Activated CD8-positive, alpha-beta memory T cell treated with anti-CD3 and anti-CD28 coated beads for 36 hours (primary cell): Measurements from ENCODE around the gene MTTP. TPM values are rescaled to one million over a fixed set of nuclear protein-coding genes. Genes with fewer than 3 reads are reported as not detected.

Experiments
- CTCF ChIA-PET: fragments of 350-600 bp; sonication (Branson Sonifier 250); formaldehyde crosslinking; loops from one replicate; lab custom pipeline; 2021; ENCODE audit warnings: antibody characterized with exemption; lab: Charles Lee
- POLR2A ChIA-PET: fragments of 350-600 bp; sonication (Branson Sonifier 250); formaldehyde crosslinking; loops from one replicate; lab custom pipeline; 2021; ENCODE audit warnings: antibody characterized with exemption; lab: Charles Lee
- total RNA-seq, 2 experiments: library from RNA; stranded (reverse); gene quantifications; one replicate each; pipeline ENCODE4 v1.2.3, GENCODE V29; 2021

Gene MTTP
- total RNA-seq, 2 experiments from 2014 or later, result not detected

GRCh38 chr4:99633772-99634171, 59.1 kb downstream of the MTTP start:
- CTCF ChIA-PET, result interaction anchor here (1.1 kb wide), 1 partner anchor 174 kb away, joined by 3 read pairs; no protein-coding TSS in a partner anchor
- POLR2A ChIA-PET, result no interaction called here

DNA sequence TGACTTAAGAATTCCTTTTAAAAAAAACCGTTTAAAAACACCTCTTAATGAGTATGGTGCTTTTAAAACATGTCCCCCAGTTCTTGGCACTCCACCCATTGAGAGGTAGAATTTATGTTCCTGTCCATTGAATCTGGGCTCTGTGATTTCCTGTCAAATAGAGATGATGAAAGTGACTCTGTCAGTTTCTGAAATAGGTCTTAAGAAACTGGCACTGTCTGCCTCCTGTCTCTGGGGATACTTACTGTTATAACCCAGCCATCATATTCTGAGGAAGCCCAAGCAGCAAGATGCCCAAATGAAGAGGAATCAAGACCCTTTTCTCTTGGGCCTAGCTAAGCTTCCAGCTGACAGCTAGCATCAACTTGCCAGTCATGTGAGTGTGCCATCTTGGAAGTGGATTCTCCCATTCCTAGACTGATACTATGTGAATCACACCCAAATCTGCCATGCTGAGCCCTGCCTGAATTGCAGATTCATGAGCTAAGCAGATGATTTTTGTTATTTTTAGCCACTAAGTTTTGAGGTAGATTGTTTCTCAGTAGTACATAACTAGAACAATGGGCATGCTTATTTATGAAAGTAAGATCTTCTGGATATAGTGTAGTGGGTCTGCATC, 60.2 kb downstream of the MTTP start:
- POLR2A ChIA-PET, result no interaction called here

GRCh38 chr4:99635601-99636000, 61.0 kb downstream of the MTTP start:
- ChIA-PET POLR2A (no interaction called here), CTCF (no interaction called here)

More for the DNA sequence above, 60.2 kb downstream of the MTTP start:
- CTCF ChIA-PET, result no interaction called here

DNA sequence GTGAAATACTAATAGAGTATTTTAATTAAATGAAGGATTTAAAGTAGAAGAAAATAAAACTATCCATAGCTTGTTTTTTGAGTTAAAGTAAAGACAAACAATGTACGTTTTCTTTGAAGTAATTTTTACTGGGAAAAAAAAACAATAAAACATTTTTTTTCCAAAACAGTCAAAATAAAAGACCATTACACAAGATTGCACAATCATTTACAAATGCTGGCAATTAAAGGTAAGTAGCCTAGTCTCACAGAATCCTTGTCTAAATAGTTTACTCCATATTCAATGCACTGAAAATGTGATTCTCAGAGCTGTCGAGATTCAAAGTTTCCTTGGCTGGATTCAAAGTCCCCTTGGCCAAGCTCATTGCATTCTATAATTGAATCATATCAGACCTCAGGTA, 61.8 kb downstream of the MTTP start:
- ChIA-PET CTCF (no interaction called here), POLR2A (no interaction called here)

GRCh38 chr4:99637174-99637573, 62.5 kb downstream of the MTTP start:
- ChIA-PET POLR2A (no interaction called here), CTCF (interaction anchor here (1.0 kb wide), 1 partner anchor 126 kb away, joined by 3 read pairs; no protein-coding TSS in a partner anchor)

DNA sequence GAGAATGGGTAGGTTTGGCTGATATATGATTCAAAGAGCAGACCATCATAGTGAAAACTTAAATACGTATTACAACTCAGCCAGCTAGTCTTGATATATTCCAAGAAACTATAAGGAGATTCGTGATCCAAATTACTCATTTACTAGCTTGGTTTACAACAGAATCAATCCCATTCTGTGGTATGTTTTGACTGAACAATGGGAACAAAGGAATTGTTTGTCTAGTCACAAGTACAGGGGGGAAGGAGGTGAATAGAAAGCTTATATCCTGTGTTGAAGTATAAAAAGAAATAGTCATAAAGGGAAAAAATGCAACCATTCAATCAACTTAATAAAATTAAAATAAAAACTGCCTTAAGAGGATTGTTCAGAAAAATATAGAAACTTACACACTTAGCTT, 66.1 kb downstream of the MTTP start:
- CTCF ChIA-PET, result no interaction called here
- POLR2A ChIA-PET, result no interaction called here

- CTCF ChIA-PET, result interaction anchor here (0.7 kb wide), 1 partner anchor 172 kb away, joined by 4 read pairs; no protein-coding TSS in a partner anchor
- POLR2A ChIA-PET, result no interaction called here
Measured at GRCh38 chr4:99642725-99643489, 68.3 kb downstream of the MTTP start.

- CTCF ChIA-PET, result no interaction called here
Measured at GRCh38 chr4:99644453-99644852, 69.8 kb downstream of the MTTP start.

DNA sequence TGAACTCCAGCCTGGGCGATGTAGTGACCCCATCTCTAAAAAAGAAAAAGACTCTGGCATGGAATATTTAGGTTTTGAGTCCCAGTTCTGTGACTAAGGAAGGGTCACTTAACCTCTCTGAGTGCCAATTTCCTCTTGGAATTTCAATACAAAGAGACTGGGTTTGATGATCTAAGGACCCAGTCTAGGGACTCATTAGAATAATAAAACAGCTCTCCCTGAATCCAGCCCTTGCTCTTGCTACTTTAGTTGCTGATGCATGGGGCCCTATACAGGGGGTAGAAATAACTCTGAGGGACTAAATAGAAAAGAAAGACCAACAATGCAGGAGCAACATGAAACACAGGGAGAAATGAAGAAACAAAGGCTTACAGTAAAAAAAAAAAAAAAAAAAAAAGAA, 70.4 kb downstream of the MTTP start:
- ChIA-PET POLR2A (no interaction called here), CTCF (no interaction called here)

More at GRCh38 chr4:99644453-99644852, 69.8 kb downstream of the MTTP start:
- POLR2A ChIA-PET, result no interaction called here

GRCh38 chr4:99645638-99646037, 71.0 kb downstream of the MTTP start:
- CTCF ChIA-PET, result no interaction called here

GRCh38 chr4:99647071-99647470, 72.4 kb downstream of the MTTP start:
- ChIA-PET POLR2A (no interaction called here), CTCF (no interaction called here)

More at GRCh38 chr4:99645638-99646037, 71.0 kb downstream of the MTTP start:
- POLR2A ChIA-PET, result no interaction called here

GRCh38 chr4:99648321-99648720, 73.7 kb downstream of the MTTP start:
- POLR2A ChIA-PET, result no interaction called here
- CTCF ChIA-PET, result no interaction called here

GRCh38 chr4:99649208-99649607, 74.6 kb downstream of the MTTP start:
- POLR2A ChIA-PET, result no interaction called here
- CTCF ChIA-PET, result no interaction called here

- POLR2A ChIA-PET, result no interaction called here
- CTCF ChIA-PET, result no interaction called here
Measured at GRCh38 chr4:99649778-99650177, 75.2 kb downstream of the MTTP start.

GRCh38 chr4:99651016-99651769, 76.6 kb downstream of the MTTP start:
- CTCF ChIA-PET, result no interaction called here
- POLR2A ChIA-PET, result no interaction called here

DNA sequence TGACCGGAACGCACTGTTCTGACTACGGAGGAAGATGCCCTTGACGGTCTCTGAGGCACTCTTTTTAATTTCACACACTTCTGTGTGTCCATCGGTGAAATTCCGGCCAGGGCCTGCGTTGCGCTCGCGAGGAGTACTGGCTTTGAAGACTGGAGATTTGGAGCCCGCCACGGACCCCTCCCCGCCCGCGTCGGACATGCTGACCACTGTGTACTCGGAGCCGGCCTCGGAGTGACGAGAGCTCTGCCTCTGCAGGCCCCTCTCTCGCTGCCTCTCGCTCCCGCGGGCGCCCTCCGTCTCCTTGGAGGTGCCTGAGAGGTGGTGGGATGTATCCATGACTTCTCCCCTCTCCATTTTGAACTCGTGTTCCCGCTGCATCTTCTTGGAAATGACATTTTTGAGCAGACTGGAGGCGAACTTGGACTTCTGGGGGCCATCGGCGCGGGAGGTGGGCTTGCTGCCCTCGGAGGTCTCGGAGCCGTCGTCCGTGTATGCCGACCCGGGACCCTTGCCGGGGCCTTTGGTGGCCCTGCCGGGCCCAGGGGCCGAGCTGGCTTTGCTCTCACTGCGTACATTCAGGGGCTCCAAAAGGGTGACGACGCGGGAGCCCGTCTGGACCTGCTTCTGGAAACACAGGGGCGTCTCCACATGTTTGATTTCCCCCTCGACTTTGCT, 77.3 kb downstream of the MTTP start:
- ChIA-PET CTCF (no interaction called here), POLR2A (no interaction called here)

- ChIA-PET POLR2A (no interaction called here), CTCF (no interaction called here)
Measured at GRCh38 chr4:99652596-99653436, 78.2 kb downstream of the MTTP start.

DNA sequence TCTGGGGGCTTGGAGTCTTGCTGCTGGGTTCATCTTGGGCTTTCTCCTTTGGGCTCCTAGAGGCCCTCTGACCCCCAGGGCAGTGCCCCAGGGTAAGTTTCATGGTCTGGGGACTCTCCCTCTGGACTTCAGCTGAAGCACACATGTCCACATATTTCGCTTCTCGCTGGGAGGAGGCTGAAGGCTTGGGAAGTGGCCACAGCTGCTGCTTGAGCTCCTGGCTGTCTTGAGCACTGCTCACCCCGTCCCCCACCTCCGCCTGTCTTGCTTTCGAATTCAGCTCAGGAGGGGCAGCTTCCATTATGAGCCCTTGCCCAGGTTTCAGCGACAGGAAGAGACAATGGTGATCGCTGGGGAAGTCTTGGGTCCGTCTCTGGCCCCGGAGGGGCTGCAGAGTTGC, 79.3 kb downstream of the MTTP start:
- ChIA-PET CTCF (no interaction called here), POLR2A (no interaction called here)

GRCh38 chr4:99654361-99654761, 79.7 kb downstream of the MTTP start:
- ChIA-PET CTCF (no interaction called here), POLR2A (no interaction called here)
